Activated CD4-positive, alpha-beta T cell treated with anti-CD3 and anti-CD28 coated beads, Interleukin-2, amount 50 U/mL, for 48 hours (primary cell): ENCODE results near the gene USP16.
A peak's percentile ranks its signal among the peaks of the same experiment; 100 is the strongest.

ENCODE experiments used
- DNase-seq, 2 experiments: peaks; one replicate each; pipeline ENCODE4 v3.0.0-alpha.2; 2020

USP16 gene

DNA sequence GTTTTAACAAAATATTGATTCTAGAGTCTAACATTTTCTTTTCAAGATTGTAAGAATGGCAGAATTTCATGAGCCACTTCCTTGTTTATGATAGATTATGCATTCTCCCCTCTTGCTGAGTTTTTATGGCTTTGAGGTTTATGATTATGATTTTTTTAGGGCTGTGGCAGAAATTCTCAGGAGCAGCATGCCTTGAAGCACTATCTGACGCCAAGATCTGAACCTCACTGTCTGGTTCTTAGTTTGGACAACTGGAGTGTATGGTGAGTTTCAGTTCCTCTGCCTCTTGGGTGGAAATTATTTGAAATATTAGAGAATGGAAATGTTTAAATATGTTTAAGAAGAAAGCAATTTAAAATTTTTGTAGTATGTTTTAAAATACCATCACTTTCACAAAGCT, 10.2 kb downstream of the USP16 start:
- DNase-seq: no peak

DNA sequence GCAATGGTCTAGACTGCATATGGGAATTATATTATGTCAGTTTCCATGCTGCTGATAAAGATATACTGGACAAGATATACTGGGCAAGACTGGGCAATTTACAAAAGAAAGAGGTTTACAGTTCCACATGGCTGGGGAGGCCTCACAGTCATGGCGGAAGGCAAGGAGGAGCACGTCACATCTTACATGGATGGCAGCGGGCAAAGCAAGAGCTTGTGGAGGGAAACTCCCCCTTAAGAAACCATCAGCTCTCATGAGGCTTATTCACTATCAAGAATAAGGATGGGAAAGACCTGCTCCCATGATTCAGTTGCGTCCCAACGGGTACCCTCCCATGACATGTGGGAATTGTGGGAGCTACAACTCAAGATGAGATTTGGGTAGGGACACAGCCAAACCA, 27.8 kb downstream of the USP16 start:
- DNase-seq: no peak

DNA sequence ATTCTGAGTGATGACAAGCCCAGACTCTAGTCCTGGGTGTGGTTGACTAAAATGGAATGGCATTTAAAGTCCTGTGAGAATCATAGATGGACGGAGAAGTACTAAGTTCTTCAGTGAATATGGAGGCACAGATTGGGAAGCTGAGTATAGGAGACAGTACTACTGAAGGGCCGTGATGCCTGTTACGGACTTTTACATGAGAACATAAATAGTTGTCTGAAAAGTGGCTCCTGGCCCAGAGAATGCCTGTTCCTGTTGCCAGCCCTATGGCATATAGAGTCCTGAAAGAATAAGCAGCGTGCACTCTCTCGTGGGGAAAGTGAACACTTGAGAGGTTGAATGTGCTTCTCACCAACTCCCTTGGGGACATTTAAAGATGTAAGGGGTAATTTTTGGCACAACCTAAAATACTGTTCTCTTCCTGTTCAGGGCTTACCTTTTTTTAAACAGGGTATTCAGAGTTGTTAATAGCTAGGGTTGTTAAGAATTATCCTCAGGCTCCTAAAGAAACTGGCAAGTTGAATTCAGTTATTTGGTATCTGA, 28.6 kb downstream of the USP16 start:
- DNase-seq: no peak

DNA sequence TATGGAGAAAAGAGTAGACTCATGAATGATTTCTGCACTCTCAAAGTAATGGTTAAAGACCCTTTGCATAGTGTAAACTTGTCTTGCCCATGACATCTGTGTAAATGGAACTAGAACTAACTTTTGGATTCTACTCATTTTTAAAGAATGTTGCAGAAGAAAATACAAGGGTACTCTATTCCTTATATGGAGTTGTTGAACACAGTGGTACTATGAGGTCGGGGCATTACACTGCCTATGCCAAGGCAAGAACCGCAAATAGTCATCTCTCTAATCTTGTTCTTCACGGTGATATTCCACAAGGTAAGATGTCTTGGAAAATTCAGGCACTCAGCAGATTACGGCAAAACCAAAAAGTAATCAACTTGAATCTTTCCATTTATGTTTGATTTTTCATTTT, 29.2 kb downstream of the USP16 start:
- no peak for DNase-seq

DNA sequence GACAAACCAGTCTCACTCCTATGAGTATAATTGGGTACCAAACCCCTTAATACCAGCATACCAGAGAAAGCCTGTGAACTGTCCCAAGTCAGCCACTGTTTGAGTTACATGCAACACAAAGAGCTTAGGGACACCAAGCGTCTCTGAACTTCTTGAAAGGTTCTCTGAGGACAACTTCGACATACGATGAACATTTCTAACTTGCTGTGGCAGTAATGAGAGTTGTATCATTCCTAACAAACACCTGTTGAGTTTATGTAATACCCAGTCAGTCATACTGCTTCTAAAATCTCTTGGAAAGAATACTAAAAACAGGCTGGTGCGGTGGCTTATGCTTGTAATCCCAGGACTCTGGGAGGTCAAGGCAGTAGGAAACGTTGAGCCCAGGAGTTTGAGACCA, 30.6 kb downstream of the USP16 start:
- DNase-seq: no peak

DNA sequence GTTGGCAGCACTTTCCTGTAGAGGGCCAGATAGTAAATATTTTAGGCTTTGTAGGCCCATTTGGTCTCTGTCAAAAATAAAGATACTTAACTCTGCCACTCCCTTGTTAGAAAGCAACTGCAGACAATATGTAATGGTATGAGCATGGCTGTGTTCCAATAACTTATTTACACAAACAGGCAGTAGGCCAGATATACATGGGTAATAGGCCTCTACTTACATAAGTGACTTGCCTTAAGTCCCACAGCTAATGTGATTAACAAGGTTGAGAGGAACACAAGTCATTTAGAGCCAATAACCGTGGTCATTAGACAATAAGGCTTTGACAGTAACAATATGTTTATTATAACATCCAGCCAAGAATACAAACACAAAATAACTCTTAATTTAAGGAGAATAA, 31.5 kb downstream of the USP16 start:
- DNase-seq: no peak

DNA sequence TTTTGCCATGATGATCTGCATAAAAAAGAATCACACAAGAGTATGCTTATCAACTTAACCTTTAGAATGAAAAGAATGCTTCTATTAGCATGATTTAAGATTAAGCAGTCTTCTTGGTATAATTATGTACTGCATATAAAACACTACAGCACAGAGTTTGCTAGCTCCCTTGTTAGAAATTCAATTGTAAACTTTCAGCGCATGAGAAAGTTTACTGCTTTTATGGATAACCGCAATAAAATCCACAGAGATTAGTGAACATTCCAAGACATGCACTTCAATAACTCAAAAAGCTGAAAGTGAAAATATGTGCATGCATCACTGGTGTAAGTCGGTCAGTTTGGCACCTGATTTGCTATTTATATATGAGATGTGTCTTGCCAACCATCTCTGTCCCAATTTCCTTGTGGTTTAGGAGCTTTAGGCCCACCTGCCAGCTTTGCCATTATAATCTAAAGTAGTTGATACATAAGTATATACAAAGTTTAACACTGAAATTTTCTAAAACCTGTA, 32.1 kb downstream of the USP16 start:
- DNase-seq: no peak

DNA sequence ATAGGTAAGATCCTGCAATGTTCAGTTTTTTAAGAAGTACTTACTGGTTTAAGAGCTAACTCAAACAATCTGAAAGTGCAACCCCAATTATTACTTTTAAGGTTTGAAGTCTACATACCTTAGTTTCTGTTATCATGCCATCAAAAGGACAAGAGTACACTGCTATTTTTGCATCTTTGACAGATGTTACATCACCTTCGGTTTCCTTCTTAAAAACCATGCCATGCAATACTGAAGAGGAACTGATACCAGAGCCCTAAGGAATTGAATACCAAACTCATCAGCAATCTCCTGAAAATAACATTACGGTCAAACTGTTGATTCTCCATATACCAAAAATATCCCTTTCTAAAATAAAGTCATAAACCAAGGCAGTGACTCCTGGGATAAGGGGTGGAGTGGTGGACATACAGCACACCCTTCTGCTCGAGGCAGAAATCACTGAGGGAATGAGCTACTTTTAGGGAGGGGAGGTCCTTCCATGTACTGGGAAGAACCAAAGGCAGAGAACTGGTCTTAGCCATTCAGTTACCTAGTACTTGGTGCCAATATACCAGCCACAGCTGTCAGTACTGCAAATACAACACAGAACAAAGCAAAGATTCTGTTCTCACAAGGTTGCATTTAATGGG, 40.5 kb downstream of the USP16 start:
- DNase-seq: no peak

DNA sequence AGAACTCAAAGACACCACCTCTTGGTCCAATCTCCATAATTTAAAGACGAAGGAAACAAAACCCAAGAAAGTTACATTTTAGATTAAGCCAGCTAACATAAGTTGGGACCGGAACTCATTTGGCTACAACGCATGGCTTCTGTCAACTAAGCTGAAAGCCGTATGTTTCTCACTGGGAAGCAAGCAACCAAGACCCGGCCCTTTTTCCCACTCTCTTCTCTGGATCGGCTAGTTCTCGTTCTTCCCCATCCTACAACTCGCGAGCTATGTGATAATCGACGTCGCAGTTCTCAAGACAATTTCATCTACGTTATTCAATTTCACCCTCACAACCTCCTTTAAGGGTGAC, 48.4 kb downstream of the USP16 start:
- DNase-seq: no peak

DNA sequence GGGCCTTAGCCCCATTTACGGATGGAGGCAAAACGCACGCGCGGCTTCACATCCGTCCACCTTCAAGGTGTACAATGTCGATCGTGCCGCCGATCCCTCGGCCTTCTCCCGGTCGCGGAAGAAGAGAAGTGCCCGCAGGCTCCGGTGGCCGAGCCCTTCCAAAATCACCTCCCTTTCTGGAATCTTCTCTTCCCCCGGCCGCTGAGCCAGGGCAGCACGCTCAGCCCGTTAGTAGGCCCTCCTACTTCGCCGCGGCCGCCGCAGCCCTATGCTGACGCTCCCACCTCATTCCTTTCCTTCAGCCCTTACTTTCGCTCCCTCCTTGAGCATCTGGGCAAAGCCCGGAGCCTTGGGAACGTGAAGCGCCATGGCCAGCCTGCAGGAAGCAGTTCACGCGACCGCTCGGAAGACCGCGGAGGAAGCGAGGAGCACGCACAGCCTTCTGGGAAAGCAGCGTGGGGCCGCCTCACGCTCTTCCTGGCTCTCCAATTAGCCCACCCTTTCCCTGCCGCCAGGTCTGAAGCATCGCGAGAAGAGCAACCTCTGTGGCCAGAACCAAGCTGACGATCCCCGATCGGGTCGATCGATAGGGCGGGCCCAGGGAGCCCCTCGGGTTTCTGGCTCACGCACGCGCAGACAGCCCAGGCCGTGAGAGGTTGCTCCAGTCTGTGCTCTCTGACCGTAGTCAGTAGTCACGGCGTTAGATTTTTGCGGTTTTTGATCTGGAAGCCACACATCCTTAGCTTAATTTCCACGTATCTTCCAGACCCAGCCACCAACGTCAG, 48.9 kb downstream of the USP16 start, which contains the start of gene CCT8:
CCT8 (minus strand) TSS at position 427 of the 785 bp plus-strand sequence; CDS start at position 369, 58 bp downstream.
- DNase-seq: peak; percentile 97 to 99

DNA sequence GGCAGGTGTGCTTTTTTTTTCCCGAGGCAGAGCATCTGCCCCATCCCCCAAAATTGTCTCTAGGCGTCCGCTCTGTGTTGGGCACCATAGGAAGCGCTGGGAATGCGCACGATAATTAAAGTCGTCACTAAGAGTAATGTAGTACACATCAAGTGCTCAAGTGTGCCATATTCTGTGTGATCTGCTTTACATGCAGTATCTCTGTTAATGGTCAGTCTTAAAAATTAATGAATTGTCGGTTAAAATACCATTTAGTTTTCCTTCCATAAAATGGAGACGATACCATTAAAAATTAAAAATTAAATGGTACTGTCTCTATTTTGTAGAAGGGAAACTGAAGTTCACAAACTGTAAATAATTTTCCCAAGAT, 49.5 kb downstream of the USP16 start:
- no peak for DNase-seq

DNA sequence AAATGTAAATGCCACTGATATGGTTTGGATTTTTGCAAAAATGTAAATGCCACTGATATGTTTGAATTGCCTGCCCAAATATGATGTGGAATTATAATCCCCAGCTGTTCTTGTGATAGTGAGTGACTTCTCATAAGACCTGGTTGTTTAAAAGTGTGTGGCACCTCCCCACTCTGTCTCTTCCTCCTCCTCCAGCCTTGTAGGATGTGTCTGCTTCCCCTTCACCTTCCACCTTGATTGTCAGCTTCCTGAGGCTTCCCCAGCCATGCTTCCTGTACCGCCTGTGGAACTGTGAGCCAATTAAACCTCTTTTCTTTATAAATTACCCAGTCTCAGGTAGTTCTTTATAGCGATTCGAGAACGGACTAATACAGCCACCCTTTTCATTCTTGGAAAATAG, 50.3 kb downstream of the USP16 start:
- DNase-seq: no peak

DNA sequence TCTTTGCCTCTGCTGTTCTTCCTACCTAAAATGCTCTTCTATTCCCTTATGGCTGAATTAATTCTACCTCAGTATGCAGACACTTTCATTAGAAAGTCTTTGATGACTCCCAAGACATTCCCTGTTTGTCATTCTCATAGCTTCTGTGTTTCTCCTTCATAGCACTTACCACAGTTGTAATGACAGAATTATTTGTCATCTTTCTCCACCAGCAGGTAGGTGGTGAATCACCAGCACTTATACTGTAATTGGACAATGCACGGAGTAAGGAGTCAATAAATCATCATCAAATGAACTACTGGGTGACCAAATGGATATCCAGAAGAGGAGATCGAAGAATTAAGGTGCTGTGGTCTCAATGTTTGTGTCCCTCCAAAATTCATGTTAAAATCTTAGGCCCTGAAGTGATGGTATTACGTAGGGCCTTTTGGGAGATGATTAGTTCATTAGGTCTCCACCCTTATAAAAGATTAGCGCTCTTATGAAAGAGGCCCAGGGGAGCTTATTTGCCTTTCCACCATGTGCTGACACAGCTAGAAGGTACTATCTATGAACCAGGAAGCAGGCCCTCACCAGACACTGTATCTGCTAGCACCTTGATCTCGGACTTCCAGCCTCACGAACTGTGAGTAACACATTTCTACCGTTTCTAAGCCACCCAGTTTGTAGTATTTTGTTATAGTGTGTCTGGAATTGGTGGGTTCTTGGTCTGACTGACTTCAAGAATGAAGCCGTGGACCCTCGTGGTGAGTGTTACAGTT, 51.4 kb downstream of the USP16 start:
- no peak for DNase-seq

DNA sequence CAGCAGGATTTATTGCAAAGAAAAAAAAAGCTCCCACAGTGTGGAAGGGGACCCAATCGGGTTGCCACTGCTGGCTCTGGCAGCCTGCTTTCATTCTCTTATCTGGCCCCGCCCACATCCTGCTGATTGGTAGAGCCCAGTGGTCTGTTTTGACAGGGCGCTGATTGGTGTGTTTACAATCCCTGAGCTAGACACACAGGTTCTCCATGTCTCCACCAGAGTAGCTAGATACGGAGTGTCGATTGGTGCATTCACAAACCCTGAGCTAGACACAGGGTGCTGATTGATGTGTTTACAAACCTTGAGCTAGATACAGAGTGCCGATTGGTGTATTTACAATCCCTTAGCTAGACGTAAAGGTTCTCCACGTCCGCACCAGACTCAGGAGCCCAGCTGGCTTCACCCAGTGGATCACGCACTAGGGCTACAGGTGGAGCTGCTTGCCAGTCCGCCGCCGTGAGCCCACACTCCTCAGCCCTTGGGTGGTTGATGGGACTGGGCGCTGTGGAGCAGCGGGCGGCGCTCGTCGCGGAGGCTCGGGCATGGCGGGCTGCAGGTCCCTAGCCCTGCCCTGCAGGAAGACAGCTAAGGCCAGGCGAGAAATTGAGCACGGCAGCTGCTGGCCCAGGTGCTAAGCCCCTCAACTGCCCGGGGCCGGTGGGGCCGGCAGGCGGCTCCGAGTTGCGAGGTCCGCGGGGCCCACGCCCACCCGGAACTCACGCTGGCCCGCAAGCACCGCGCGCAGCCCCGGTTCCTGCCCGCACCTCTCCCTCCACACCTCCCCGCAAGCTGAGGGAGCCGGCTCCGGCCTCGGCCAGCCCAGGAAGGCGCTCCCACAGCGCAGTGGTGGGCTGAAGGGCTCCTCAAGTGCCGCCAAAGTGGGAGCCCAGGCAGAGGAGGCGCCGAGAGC, 52.5 kb downstream of the USP16 start:
- peak; percentile 74 to 82 for DNase-seq

DNA sequence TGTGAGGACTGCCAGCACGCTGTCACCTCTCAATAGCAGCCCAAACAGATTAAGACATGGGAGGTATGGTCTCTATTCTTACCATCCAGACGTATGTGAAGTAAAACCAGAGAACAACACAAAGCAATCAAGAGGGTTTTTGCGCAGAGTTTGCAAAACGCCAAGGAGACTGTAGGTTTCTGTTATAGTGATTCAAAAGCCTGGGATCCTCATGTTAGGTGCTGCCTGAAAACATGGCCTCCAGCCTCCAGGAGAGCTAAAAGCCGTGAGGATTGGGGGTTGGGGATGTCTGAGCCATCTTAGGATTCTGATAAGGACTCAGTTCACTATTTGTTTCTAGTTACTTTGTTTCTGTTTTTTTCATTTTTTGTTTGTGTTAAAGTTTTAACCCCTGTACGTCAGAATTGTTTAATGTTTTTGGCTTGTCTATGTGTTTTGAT, 53.2 kb downstream of the USP16 start:
- DNase-seq: peak; percentile 35 to 55

DNA sequence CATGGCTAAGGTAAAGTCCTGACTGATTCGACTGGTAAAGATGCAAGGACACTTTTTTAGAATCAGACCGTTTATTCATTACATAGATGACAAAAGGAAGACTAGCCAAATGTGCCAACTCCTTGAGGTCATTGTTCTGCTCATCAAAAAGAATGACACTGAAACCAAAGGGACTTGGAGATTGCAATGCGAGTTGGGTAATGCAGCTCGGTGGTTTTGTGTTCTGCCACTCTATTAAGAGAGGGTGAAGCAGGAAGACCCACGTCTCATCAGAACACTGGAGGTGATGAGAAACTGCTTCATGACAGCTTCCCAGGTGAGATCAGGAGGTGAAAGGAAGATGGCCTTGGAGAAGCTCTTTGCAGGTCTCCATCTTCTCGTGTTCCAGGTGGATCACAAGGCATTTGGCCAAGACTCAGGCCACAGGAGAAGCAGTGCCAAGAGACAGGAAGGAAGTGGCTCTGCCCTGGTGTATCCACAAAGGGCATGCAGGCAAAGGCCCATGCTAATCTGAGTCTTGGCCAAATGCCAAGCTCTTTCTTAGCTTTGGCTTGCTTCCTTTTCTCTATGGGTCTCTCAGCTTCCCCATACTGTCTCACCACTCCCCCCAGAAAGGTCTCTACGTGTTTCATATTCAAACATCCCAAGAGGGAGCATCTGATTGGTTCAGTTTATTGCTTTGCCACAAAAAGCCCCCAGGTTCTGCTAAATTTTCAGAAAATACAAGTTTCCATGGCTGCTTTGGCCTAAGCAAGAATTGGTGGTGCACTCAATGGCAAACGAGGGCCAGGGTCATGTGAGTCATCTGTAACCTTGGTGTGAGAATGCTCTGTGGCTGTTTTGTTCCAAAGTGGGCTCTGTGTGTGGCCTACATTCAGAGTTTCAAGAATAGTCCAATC, 54.6 kb downstream of the USP16 start:
- DNase-seq: peak; percentile 26 to 49

DNA sequence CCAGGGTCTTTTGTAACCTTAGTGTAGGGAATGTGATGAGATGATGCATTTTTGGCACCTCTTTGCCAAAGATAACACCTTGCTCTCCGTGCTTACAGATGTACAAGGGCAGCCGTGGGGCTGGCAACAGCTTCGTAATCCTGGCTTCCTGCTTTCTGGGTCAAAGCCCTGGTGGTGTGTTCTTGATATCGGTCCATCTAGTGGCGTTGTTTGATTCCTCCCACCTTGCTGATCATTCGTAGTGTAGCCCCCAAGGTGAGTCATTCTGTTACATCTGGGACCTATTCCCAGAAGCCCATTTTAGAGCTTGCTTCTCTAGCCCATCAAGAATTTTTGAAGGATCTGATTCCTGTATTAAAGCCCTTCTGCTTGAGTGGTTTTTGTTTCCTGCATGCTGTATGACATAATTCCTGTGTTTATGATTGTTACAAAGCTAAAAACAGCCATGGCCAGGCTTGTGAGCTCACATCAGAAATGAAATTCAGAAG, 56.0 kb downstream of the USP16 start:
- no peak for DNase-seq

DNA sequence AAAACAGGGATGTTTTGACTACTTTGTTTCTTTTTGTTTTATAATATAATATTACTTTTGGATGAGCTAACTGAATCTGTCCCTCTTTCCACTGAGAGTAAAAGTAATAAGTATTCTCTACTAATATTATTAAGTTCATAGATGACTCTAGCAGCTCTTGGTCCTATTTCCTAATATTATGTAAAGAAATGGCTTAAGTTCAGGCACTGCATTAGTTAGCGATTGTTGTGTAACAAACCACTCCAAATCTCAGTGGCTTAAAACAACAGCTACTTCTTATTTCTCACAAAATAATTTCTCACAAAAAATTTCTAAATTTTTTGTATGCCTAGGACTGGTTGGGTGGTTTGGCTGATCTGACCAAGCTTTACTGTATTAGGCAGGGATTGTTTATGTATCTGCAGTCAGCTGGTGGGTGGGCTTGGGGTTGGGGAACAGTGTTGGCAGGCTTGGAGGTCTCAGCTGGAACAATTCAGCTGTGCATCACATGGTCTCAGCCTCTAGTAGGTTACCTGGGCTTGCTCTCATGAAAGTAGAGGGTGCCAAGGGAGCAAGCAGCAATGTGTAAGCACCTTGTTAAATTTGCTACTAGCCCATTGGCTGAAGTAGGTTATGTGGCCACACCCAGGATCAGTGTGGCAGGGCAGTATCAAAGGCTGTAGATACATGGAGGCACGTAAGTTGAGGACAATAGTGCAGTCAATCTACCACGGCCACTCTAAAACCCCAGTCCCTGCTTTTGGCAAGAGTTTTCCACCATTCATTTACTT, 57.8 kb downstream of the USP16 start:
- no peak for DNase-seq

DNA sequence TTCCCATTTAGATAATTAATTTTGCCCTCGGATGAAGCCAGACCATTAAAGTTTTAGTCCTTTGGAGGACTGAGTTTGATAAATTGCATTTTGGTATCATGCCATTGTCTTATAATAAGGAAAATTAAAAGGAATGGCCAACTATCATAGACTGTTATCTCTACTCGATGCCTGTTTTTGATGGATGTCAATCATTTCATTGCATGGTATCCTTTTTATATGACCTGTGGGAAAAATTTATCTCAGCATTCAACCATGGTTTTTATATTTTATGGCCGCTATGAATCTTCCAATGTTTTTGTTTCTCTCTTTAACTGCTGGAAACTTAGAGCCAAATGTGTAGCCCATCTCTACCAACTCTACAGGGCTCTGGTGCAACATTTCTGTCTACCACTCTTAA, 58.8 kb downstream of the USP16 start:
- no peak for DNase-seq

DNA sequence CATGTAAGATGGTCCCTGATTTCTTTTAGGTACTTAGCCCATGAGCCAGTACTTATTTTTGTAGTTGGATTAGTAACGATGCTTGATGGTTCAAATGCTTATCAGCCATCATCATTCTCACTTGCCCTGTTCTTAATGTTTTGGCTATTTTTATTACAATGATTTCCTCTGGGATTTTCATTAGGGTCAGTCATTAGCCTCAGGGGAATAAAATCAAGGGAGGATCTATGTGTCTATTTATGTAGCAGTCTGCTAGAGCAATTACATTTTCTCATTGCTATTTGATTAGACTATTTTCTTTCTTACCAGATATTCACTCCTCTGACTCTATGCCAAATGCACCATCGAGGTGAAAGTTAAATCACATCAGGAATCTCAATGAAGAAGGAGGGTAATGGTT, 59.9 kb downstream of the USP16 start:
- DNase-seq: no peak
